K562 (cell line): ENCODE measurements around the gene FBXO17. TPM values are rescaled to one million over a fixed set of nuclear protein-coding genes. Genes with fewer than 3 reads are reported as not detected.
A peak's percentile ranks its signal among the peaks of the same experiment; 100 is the strongest.

Source experiments
- ARHGAP35 ChIP-seq: fragments of 450-650 bp; IDR thresholded peaks from 2 replicates; pipeline ENCODE4 v1.6.1; 2018; ENCODE audit not compliant: partially characterized antibody
- CCNT2 ChIP-seq: IDR thresholded peaks from 2 replicates; pipeline ENCODE4 v1.6.1; 2011; ENCODE audit warnings: borderline replicate concordance, low read depth, mild to moderate bottlenecking, moderate library complexity, mixed read lengths, low read length; ENCODE audit not compliant: insufficient read length; ENCODE audit errors: extremely low read depth
- FOXP4 ChIP-seq: sonication (generic); formaldehyde crosslinking; IDR thresholded peaks from 2 replicates; pipeline ENCODE4 v1.8.0; 2022; ENCODE audit warnings: mild to moderate bottlenecking, missing genetic modification reagents, borderline replicate concordance
- KLF6 ChIP-seq: fragments of 250-450 bp; sonication (Bioruptor Pico); IDR thresholded peaks from 2 replicates; pipeline ENCODE4 v1.4.0; 2020; ENCODE audit warnings: mild to moderate bottlenecking, moderate library complexity, borderline replicate concordance
- MAX ChIP-seq: sonication (generic); formaldehyde crosslinking; IDR thresholded peaks from 2 replicates; pipeline ENCODE4 v1.9.0; 2022; ENCODE audit warnings: mild to moderate bottlenecking, missing genetic modification reagents
- NFE2L1 ChIP-seq: fragments of 450-650 bp; IDR thresholded peaks from 2 replicates; pipeline ENCODE4 v1.6.1; 2016; ENCODE audit warnings: missing genetic modification characterization, low read depth, mild to moderate bottlenecking, missing compliant biosample characterization, moderate library complexity, borderline replicate concordance
- SLC30A9 ChIP-seq: fragments of 250-450 bp; sonication (Bioruptor Pico); IDR thresholded peaks from 2 replicates; pipeline ENCODE4 v1.8.0; 2022; ENCODE audit warnings: mild to moderate bottlenecking, moderate library complexity
- TBL1XR1 ChIP-seq, 2 experiments: IDR thresholded peaks; 2 replicates each; pipeline ENCODE4 v1.6.1; 2012; ENCODE audit warnings: improper control_type of control experiment in 2 of 2, low read length in 2 of 2, mild to moderate bottlenecking in 1 of 2
- TEAD1 ChIP-seq, 2 experiments: fragments of 450-650 bp in 1 of 2; sonication (generic) in 1 of 2; formaldehyde crosslinking; IDR thresholded peaks; 2 replicates each; pipeline versions ENCODE4 v1.4.0 to v1.8.0; 2020 to 2022; ENCODE audit warnings: mild to moderate bottlenecking in 2 of 2, missing genetic modification reagents in 1 of 2
- YBX1 ChIP-seq: fragments of 450-650 bp; IDR thresholded peaks from 2 replicates; pipeline ENCODE4 v1.7.1; 2016; ENCODE audit warnings: mild to moderate bottlenecking
- ZKSCAN1 ChIP-seq: fragments of 150-350 bp; IDR thresholded peaks from 2 replicates; pipeline ENCODE4 v1.6.1; 2016; ENCODE audit warnings: low read depth, low read length
- ZNF274 ChIP-seq: IDR thresholded peaks from 2 replicates; pipeline ENCODE4 v1.6.1; 2011; ENCODE audit warnings: low read depth, mild to moderate bottlenecking, low read length, moderate library complexity, borderline replicate concordance
- ZNF583 ChIP-seq: fragments of 250-450 bp; sonication (Bioruptor Pico); IDR thresholded peaks from 2 replicates; pipeline ENCODE4 v1.4.0; 2020
- ZNF592 ChIP-seq: fragments of 450-650 bp; IDR thresholded peaks from 2 replicates; pipeline ENCODE4 v1.6.1; 2017; ENCODE audit warnings: antibody characterized with exemption, mild to moderate bottlenecking
- ZNF717 ChIP-seq: fragments of 250-450 bp; sonication (Bioruptor Pico); IDR thresholded peaks from 2 replicates; pipeline ENCODE4 v1.5.0; 2021
- ZNF830 ChIP-seq: fragments of 250-450 bp; sonication (Bioruptor Pico); IDR thresholded peaks from 2 replicates; pipeline ENCODE4 v1.5.0; 2021; ENCODE audit warnings: mild to moderate bottlenecking
- polyA plus RNA-seq, 8 experiments: library from polyadenylated mRNA; depleted of rRNA in 4 of 8; stranded (reverse) in 5 of 8; unstranded in 3 of 8; fragments of >200 nt; fragmentation: Nextera tagmentation in 2 of 8; fragmentation: Illumina TruSeq in 1 of 8; extraction: Ambion mirVana in 2 of 8; extraction: Trizol in 1 of 8; gene quantifications; 2 replicates each; pipeline versions ENCODE4 v1.2.1 to v1.2.3, GENCODE V29; 2011 to 2014; ENCODE audit warnings: inconsistent platforms in 1 of 8, missing spikeins in 1 of 8
- total RNA-seq, 7 experiments: library from RNA; depleted of rRNA in 6 of 7; stranded (reverse); fragments of >200 nt in 6 of 7; fragmentation: Illumina TruSeq in 2 of 7; extraction: Trizol in 2 of 7; gene quantifications; 2 replicates each; pipeline versions ENCODE4 v1.2.1 to v1.2.3, GENCODE V29; 2011 to 2021; ENCODE audit warnings: low replicate concordance in 1 of 7
- TF ChIP-seq, protein P1 (sequence below), 2 experiments: fragments of 200-800 bp in 1 of 2; sonication (Bioruptor generic) in 1 of 2; sonication (generic) in 1 of 2; formaldehyde crosslinking in 1 of 2; IDR thresholded peaks in 1 of 2; conservative IDR thresholded peaks in 1 of 2; 2 replicates each; pipeline versions ENCODE4 v1.5.0 to v1.6.1; 2016 to 2020; ENCODE audit warnings: missing compliant biosample characterization in 1 of 2, missing genetic modification characterization in 1 of 2, missing genetic modification reagents in 1 of 2

The FBXO17 gene
- total and polyA plus RNA-seq, 9 of the 15 experiments (the other 6 are each of a cell fraction or from before 2014, with no cell fraction given), result 4.1 to 27.1 (median 19.0) TPM

- TF ChIP-seq ZNF592 (no peak), KLF6 (no peak), NFE2L1 (no peak), TBL1XR1 (IDR thresholded peaks at IDR 0.05; ENCODE audit: low read length in 2 of 2) (no peak; a peak in 1 of 4 replicates), ZKSCAN1 (no peak), TEAD1 (CRISPR knock-in tag; IDR thresholded peaks at IDR 0.05) (no peak), MAX (CRISPR knock-in tag) (no peak), ZNF583 (CRISPR knock-in tag) (no peak), ZNF830 (no peak), ARHGAP35 (no peak), ZNF274 (no peak), SLC30A9 (CRISPR knock-in tag) (no peak), ZNF717 (CRISPR knock-in tag) (no peak), FOXP4 (CRISPR knock-in tag) (0 out of 2 replicates have a peak, but pooled peaks have one; percentile 59), CCNT2 (no peak), YBX1 (no peak)
- TF ChIP-seq, protein P1, sequence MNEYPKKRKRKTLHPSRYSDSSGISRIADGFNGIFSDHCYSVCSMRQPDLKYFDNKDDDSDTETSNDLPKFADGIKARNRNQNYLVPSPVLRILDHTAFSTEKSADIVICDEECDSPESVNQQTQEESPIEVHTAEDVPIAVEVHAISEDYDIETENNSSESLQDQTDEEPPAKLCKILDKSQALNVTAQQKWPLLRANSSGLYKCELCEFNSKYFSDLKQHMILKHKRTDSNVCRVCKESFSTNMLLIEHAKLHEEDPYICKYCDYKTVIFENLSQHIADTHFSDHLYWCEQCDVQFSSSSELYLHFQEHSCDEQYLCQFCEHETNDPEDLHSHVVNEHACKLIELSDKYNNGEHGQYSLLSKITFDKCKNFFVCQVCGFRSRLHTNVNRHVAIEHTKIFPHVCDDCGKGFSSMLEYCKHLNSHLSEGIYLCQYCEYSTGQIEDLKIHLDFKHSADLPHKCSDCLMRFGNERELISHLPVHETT (CRISPR knock-in tag; conservative IDR thresholded peaks at IDR 0.05 in 1 of 2, IDR thresholded peaks at IDR 0.05 in 1 of 2), result no peak; a peak in 1 of 4 replicates
Measured at GRCh38 chr19:38930776-38931520, 44.6 kb downstream of the FBXO17 start, which contains the start of gene MRPS12 (continued).
